Measurements from ENCODE around the gene CSNK1G1.
"Not testable (repeated sequence)": the region's sequence is repeated elsewhere in the genome, so short reads cannot be mapped to it uniquely, and the experiment has no call there.

The CSNK1G1 gene

DNA sequence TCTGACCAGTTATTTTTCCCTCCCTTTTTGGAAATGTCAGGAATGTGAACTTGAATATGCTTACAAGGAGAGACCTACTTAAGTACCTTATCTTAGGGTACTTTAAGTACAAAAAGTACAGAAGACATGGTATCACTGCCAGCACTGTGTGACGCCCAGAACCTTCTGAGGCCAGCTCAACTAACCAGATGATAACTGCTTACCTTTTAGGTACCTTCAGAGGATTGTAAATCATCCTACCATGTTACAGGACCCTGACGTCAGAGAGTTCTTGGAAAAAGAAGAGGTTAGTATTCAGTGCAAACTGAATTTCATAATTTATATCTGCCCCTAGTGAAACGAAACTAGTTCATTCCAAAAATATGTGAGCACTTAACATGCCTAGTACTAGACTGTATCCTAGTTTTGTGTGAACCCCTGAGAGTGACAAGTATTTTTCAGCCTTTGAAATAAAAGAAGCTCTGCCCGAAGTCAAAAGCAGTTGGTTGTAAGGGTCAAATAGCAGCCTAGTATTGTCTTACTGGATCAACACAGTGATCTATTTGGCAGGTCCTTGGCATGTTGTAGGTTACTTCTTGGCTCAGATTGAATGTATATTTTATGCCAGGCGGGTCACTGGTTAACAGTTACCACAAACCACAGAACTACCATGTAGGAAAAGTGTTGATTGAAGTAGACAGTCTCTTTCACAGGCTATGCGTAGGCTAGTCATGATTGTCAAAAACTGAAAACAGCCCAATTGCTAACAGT is 228.3 kb downstream of the CSNK1G1 start:
- H3K4me3 ChIP-seq (ENCODE audit: low read length): no peak overlapping the region
- TF ChIP-seq, protein P1, sequence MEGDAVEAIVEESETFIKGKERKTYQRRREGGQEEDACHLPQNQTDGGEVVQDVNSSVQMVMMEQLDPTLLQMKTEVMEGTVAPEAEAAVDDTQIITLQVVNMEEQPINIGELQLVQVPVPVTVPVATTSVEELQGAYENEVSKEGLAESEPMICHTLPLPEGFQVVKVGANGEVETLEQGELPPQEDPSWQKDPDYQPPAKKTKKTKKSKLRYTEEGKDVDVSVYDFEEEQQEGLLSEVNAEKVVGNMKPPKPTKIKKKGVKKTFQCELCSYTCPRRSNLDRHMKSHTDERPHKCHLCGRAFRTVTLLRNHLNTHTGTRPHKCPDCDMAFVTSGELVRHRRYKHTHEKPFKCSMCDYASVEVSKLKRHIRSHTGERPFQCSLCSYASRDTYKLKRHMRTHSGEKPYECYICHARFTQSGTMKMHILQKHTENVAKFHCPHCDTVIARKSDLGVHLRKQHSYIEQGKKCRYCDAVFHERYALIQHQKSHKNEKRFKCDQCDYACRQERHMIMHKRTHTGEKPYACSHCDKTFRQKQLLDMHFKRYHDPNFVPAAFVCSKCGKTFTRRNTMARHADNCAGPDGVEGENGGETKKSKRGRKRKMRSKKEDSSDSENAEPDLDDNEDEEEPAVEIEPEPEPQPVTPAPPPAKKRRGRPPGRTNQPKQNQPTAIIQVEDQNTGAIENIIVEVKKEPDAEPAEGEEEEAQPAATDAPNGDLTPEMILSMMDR (conservative IDR thresholded peaks at IDR 0.05; ENCODE audit: low read length): no peak

DNA sequence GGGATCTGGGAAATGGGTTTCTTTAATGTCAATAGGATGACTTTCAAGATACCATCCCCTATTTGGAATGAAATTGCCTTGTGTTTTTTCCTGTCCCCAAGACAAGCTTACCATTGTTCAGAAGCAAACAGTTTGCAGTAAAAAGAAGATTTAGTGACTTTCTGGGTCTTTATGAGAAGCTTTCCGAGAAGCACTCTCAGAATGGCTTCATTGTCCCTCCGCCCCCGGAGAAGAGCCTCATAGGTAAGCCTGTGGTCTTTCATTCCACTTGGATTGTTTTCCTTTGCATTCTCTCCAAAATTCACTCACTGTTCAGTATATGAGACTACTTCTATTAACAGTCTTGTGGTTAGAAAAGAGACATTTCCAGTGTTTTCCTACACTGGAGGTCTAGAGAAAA is 230.0 kb downstream of the CSNK1G1 start:
- H3K4me3 ChIP-seq (ENCODE audit: low read length): no peak overlapping the region
- no peak for DNase-seq (ENCODE audit: low read depth)
- TF ChIP-seq, protein P1 (conservative IDR thresholded peaks at IDR 0.05; ENCODE audit: low read length): no peak

More for the DNA sequence above, 228.3 kb downstream of the CSNK1G1 start:
- no peak for DNase-seq (ENCODE audit: low read depth)

DNA sequence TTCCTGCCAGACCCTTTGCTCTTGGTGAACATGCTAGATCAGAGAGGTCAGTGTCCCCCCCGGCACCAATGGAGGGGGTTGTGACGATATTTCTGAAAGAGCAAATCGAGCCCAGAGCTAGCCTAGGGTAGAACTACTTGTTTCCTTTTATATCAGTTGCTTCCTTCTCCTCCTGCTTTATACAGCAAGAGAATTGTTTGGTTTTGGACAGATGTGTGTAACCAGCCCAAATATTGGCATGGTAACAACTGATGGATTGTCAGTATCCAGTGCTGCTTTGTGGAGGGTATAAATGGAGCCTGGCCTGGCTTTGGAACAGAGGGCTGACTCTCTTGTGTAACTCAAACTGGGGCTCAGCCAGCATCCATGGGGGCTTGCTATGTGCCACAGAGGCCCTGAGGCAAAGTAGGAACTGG is 233.0 kb downstream of the CSNK1G1 start:
- no peak for DNase-seq (ENCODE audit: low read depth)
- TF ChIP-seq, protein P1 (conservative IDR thresholded peaks at IDR 0.05; ENCODE audit: low read length): no peak
- no peak overlapping the region for H3K4me3 ChIP-seq (ENCODE audit: low read length)

DNA sequence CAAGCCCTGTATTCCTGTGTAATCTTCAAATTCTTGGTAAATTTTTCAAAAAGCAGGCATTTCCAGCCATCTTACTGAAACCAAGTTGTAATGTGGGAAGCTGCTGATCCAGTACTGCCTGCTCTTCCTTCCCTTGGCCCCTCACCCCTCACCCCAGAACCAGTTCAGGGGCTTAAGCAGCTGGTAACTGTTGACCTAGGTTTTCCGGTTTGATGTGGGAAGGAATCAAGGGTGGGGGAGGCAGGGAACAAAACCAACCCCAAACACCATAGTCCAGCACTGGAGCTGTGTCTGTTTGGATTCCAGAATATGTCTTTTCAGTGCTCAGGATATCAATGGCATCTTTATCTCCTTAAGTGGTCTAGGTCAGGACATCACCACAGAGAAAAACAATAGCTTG is 233.5 kb downstream of the CSNK1G1 start:
- no peak overlapping the region for H3K4me3 ChIP-seq (ENCODE audit: low read length)
- DNase-seq (ENCODE audit: low read depth): no peak
- TF ChIP-seq, protein P1 (conservative IDR thresholded peaks at IDR 0.05; ENCODE audit: low read length): no peak

DNA sequence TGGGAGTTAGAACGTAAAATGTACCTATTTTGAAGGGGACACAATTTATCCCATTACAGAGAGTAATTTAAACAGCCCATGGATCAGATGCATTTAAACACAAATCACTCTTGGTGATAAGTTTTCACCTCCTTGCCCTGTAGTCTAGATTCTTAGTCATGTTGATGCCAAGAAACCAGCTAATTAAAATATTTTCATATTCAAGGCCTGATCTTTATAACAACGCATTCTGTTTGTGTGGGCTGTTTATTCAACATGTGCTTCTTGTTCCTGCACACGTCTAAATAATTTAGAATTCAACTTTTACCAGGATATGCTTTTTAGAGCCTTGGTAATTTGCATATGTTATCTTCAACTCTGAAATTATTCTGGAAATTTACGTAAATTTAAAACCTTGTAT is 234.4 kb downstream of the CSNK1G1 start:
- no peak for DNase-seq (ENCODE audit: low read depth)
- H3K4me3 ChIP-seq (ENCODE audit: low read length): no peak overlapping the region
- TF ChIP-seq, protein P1 (conservative IDR thresholded peaks at IDR 0.05; ENCODE audit: low read length): no peak

DNA sequence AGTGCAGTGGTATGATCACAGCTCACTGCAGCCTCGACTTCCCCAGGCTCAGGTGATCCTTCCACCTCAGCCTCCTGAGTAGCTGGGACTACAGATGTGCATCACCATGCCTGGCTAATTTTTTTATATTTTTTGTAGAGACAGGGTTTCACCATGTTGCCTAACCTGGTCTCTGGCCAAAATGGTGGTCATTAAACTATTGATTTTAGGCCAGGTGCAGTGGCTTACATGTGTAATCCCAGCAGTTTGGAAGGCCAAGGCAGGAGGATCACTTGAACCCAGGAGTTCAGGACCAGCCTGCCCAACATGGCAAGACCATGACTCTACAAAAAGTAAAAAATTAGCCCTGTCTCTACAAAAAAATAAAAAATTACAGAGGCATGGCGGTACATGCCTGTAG is 235.7 kb downstream of the CSNK1G1 start:
- DNase-seq (ENCODE audit: low read depth); H3K4me3 ChIP-seq (ENCODE audit: low read length): not testable (repeated sequence)

DNA sequence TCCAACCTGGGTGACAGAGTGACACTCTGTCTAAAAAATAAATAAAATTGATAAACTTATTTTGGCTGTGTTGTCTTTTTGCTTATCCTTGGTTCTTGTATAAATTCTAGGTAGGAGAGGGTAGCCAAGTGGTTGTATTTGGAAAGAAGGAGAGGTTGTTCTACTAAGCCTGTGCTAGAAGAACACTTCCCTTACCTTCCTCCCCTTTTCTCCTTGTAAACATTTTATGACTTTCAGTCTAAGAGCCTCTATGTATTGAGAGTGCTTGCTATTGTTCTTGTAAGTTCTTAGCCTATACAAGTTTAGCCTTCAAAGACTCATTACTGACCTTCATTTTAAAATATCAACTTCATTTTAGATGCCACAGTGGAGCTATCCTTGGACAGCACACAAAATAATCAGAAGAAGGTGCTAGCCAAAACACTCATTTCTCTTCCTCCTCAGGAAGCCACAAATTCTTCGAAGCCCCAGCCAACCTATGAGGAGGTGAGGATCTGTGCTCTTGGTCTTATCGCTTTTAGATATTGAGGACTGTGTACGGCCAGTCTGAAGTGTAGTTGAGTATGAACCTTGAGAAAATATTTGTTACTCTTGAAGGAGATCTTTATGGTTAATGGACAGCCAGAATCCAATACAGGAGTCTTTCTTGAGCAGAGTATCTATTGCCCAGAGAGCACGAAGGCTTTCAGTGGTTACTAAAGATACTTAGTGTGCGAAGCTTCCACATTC is 238.1 kb downstream of the CSNK1G1 start:
- H3K4me3 ChIP-seq (ENCODE audit: low read length): no peak overlapping the region
- TF ChIP-seq, protein P1 (conservative IDR thresholded peaks at IDR 0.05; ENCODE audit: low read length): no peak
- DNase-seq (ENCODE audit: low read depth): no peak

Measured in AG10803 (cell line).